HG03097 (cell line): ENCODE measurements around the gene SAPCD2.

Experiments
- ATAC-seq: cut with Tn5 transposase; IDR thresholded peaks from one replicate; pipeline ENCODE4 v1.9.1; 2021; ENCODE audit not compliant: unreplicated experiment, low FRiP score

SAPCD2 gene

DNA sequence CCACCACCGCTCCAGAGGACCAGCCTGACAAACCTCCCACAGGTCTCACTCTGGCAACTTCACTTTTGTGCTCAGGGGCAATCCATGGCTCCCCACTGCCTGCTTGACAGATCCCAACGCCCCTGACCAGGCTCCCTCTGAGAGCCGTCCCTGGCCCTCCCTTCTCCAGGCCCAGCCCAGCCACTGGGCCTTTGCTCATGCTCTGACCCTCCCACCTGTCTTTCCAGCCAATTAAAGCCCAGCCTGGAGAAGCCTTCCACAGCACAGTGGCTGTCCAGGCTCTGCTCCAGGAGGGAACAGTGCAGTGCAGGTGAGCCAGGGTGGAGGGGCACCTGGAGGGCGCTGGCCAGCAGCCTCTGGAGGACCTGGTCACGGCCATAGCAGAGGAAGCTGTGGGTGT is 19.8 kb downstream of the SAPCD2 start:
- no peak for ATAC-seq

DNA sequence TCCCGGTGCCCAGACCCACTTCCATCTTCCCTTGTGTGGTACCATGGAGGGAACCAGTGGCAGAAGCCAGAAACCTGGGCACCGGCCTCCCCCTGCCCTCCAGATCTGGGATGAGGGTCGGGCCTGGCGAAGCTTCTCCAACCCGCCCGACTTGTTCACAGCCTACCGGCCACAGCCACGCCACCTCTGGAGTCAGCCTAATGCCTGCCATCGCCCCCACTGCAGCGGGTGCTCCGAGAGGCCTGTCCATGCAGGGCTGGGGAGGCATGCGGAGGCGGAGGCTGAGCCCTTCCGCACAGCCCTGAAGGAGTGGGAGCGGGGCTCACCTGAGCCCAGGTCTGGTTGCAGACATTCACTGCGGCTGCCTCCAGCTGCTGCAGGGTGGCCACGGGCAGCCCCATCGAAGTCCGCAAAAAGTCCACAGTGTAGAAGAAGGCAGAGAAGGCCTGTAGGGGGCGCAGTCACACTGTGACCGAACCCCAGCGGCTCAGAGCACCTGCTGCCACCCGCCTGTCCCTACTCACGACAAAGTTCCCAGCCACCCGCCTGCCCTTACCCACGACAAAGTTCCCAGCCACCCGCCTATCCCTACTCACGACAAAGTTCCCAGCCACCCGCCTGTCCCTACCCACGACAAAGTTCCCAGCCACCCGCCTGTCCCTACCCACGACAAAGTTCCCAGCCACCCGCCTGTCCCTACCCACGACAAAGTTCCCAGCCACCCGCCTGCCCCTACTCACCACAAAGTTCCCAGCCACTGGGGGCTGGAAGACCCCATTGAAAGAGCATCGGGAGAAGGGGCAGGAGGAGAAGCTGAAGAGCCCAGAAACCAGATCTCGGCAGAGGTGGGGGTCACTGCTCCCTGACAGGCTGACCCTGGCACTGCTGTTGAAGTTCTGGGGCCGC is 20.6 kb downstream of the SAPCD2 start:
- no peak for ATAC-seq

DNA sequence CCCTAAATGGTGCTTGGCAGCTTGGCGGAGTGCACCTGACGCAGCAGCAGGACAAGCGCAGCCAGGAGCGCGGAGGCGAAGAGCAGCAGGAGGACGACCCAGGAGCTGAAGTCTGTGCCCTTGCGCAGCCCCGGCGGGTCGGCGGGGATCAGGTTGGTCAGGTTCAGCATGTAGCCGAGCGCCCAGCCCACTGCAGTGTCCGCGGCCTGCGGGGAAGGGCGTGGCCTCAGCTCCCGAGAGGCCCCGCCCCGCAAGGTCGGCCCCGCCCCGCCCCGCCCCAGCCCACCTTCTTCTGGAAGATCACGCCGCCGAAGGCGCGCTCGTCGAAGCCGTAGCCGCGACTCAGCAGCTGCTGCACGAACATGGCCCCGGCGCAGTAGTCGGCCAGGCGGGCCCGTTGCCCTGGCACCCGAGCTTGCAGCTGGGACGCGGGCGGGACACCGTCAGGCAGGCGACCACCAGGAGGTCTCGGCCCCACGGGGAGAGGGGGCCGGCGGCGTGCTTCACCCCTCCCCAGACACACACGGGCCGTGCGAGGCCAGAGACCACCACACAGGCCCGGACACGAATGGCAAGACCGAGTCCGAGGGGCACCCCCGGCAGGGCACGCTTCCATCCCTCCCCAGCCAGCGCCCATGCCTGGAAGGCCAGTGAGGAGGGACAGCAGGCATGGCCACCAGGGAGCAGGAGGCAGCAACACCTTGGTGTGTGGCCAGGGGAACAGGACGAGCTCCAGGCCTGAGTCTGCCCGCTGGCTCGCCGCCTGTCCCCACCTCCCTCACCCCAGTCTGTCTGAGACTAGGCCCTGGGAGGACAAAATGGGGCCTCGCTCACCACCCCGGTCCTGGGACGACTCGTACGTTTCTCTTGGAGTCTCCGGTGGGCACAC is 21.5 kb downstream of the SAPCD2 start:
- no peak for ATAC-seq

GRCh38 chr9:137046088-137046787 is 24.1 kb downstream of the SAPCD2 start, which contains the start of gene NPDC1:
TSS of gene NPDC1 (minus strand) at chr9:137046177. CDS start at chr9:137045989, 188 bp downstream.
- ATAC-seq, result no peak

DNA sequence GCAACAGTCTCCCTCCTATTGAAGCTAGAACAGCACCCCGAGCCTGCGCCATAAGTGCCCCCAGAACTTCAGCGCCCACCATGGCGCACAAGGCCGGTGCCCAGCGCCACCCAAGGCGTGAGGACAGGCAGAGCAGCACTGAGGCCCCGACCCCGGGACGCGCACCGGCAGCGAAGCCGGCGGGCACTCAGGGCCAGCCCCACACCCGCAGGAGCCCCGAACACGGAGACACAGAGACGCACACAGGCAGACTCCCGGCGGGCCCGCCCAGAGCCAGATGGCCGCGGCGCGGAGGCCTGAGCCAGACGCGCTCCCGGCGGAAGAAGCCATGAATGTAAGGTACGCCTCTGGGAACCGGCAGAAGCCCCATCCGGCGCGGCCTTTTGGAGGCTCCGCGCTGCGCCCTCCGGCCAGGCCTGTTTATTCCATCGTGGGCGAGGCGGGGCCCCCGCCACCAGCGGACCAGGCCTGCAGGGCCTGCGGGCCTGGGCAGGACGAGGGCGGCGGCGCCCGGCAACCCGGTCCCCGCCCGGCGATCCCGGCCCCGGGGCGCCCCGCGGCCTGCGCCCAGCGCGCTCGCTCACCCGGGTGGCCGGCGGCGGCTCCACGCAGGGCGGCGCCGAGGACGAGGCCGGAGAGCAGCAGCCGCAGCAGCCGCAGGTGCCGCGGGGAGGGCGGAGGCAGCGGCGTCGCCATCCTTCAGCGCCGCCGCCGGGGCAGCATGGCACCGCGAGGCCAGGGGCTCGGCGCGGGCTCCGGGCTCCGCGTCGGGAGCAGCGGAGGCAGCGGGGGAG is 24.9 kb downstream of the SAPCD2 start:
- ATAC-seq, result no peak

- no peak for ATAC-seq
Observed at GRCh38 chr9:137044502-137045177, 25.7 kb downstream of the SAPCD2 start.

- ATAC-seq, result no peak
Observed at GRCh38 chr9:137044037-137044436, 26.3 kb downstream of the SAPCD2 start.

GRCh38 chr9:137042751-137043727 is 27.3 kb downstream of the SAPCD2 start:
- ATAC-seq, result no peak

DNA sequence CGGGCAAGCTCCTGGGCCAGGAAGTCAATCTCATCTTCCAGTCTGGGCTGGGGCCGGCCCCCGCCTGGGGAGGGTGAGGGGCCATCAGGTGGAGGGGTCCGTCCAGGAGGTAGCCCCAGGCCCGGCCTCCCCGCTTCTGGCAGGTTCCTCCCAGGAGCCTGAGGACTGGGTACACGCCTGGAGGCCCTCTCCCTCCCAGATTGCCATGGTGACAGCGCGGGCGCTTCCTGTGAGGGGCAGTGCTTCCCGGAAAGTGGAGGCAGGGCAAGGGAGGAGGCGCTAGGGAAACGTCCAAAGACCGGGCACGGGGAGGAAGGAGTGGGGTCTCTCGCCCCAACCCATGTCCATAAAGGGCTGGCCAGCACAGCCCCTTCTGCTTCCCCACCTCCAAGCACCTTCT is 29.2 kb downstream of the SAPCD2 start:
- ATAC-seq, result no peak

GRCh38 chr9:137040568-137040967 is 29.8 kb downstream of the SAPCD2 start:
- no peak for ATAC-seq

- no peak for ATAC-seq
Observed at GRCh38 chr9:137039611-137040366, 30.6 kb downstream of the SAPCD2 start.

DNA sequence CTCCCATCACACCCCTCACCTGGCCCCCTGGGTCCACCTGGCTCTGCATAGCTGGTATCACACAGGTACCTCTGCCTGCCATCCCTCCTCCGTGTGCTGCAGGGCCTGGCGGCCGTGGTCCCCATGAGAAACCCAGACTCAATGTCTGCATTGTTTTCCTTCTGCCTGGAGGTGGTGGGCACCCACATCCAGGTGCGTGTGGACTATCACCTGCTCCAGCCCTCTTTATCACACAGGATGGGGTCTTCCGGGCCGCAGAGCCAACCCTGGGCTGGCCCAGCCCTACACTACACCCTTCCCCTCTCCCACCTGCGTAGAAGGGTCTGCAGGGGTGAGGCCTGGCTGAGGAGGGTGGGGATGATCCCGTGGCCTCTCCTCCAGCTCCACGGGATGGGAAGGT is 31.4 kb downstream of the SAPCD2 start:
- ATAC-seq, result no peak

DNA sequence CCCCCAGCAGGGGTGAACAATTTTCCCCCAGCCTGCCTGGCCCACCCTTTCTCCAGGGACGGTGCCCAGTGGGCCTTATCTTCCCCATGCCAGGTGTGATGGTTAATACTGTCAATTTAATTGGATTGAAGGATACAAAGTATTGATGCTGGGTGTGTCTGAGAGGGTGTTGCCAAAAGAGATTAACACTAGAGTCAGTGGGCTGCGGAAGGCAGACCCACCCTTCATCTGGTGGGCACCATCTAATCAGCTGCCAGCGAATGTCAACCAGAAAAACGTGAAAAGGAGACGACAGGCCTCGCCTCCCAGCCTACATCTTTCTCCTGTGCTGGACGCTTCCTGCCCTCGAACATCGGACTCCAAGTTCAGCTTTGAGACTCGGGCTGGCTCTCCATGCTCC is 32.9 kb downstream of the SAPCD2 start:
- no peak for ATAC-seq

DNA sequence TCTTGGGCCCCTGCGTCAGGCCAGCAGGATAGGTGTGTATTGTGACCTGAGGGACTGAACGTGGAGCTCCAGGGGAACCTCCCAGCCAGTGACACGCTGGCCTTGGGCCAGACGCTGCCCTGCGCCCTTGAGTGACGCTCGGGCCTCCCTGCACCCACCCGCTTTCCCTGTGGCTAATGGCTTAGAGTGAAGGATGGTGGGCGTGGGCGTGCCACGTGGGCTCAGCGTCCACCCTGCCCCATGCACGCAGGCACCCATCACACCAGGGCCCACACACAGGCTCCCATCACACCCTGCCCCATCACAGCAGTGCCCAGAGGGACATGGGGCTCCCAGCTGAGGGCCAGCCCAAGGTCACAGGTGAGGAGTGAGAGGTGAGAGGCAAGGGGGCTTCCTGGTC is 33.3 kb downstream of the SAPCD2 start:
- no peak for ATAC-seq

DNA sequence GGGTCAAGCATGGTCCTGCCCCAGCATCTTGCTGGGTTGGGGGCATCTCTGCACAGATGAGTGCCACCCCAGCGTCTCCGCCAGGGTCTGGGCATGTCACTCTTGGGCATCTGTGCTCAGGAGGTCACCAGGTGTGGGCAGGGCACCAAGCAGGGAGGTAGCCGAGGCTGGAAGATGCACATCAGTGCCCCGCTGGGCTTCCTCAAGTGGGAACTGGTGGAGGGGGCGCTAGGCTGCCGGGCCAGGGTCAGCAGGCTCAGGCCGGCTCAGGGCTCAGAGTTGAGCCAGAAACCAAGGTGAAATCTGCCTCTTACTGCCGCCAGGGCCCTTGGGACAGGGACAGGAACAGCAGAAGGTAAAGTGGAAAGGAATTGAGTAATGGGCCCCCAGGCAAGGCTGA is 34.4 kb downstream of the SAPCD2 start:
- no peak for ATAC-seq

- ATAC-seq, result no peak
Observed at GRCh38 chr9:137035507-137035834, 34.9 kb downstream of the SAPCD2 start.

DNA sequence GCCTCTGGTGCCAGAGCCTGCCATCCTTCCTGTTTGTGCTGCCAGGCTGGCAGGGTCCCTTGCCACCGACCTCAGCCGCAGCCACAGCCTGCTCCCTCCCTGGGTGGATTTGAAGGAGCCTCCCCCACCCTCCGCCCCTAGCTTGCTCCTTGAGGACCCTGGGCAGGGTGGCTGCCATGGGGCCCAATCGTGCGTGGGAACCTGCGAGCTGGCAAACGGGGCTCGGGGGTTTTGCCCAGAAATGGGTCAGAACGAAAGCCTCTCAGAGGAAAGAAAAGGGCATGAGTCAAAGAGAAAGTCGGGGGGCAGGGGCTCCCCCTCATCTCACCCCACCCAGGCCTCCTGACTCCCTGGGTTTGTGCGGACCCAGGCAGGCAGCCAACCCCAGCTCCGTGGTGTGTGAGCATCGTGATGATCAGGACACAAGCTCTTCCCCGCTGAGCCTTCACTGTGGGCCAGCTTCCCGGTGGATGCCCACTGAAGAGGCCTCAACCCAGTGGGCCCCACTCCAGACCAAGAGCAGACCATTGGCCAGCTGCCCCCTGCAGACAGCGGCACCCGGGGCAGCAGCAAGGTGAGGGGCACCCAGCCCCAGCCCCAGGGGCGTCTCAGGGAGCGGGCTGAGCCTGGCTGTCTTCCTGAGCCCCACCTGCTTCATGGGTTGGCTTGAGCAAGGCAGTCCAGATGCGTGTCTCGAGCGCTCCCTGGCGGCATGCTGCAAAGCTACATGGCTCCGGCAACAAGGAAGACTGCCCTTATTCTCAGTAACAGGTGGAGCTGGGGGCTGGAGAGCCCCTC is 35.4 kb downstream of the SAPCD2 start:
- peak; percentile 40 for ATAC-seq
